GM13976 (cell line): ENCODE data around the gene PLXNA3.
A peak's percentile ranks its signal among the peaks of the same experiment; 100 is the strongest.

Source experiments
- DNase-seq: peaks from one replicate; pipeline ENCODE4 v3.0.0; 2012; ENCODE audit warnings: low spot score
- CTCF ChIP-seq: IDR thresholded peaks from 2 replicates; pipeline ENCODE4 v1.5.1; 2012; ENCODE audit warnings: borderline replicate concordance, mild to moderate bottlenecking; ENCODE audit not compliant: insufficient read depth; ENCODE audit errors: extremely low read depth, missing control alignments, control extremely low read depth
- in situ Hi-C: fragments of 300-500 bp; cut with MboI; formaldehyde crosslinking; loops from one replicate; pipeline ENCODE4 v1.12.0; 2022; ENCODE audit warnings: low sequenced_read_pairs, mixed read lengths, inconsistent platforms; ENCODE audit not compliant: unreplicated experiment

PLXNA3 gene

DNA sequence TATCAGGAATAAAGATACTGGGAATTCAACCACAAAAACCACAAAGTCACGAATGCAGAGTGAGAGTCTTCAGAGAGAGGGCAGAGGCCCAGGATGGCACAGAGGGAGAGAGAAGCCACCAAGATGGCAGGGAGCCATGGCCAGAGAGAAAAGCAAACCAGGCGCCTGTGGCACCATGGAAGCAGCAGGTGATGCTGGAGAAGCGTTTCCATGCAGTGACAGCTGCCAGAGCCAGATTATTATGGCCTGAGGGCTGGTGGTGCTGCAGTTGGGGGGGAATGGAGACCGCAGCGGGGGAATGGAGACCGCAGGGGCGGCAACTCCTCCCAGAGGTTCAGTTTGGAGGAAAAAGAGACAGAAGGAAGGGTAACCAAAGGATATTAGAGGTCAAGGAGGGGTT is 40.9 kb upstream of the PLXNA3 start:
- in situ Hi-C loops: no loop called here
- no peak for TF ChIP-seq CTCF
- no peak for DNase-seq

DNA sequence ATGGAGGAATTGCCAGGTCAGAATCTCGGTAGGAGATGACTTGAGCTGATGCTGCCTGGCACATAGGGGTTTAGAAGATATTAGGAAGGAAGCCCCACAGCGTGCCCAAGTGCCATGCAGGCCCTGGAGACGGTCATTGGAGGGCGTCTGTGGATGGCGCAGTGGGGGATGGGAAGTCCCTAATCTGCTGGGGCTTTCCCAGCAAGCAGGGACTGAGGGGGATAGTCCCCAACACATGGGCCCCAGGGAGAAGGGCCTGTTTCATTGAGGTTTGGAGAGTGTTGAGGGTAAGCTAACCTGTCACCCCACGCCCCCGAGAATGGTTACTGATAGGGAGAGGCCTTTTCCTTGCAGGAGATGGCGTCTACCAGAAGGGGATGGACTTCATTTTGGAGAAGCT is 38.9 kb upstream of the PLXNA3 start:
- peak; percentile 49 for DNase-seq
- TF ChIP-seq CTCF: no peak
- in situ Hi-C loops: no loop called here

GRCh38 chrX:154419688-154420401 is 38.2 kb upstream of the PLXNA3 start:
- no peak for TF ChIP-seq CTCF
- in situ Hi-C loops: no loop called here
- DNase-seq: no peak

GRCh38 chrX:154420402-154420756 is 37.7 kb upstream of the PLXNA3 start:
- no peak for DNase-seq
- in situ Hi-C loops: no loop called here
- no peak for TF ChIP-seq CTCF

- TF ChIP-seq CTCF: no peak
- DNase-seq: no peak
- in situ Hi-C loops: no loop called here
These were observed 30.9 kb upstream of the PLXNA3 start for GRCh38 chrX:154426916-154427770.

DNA sequence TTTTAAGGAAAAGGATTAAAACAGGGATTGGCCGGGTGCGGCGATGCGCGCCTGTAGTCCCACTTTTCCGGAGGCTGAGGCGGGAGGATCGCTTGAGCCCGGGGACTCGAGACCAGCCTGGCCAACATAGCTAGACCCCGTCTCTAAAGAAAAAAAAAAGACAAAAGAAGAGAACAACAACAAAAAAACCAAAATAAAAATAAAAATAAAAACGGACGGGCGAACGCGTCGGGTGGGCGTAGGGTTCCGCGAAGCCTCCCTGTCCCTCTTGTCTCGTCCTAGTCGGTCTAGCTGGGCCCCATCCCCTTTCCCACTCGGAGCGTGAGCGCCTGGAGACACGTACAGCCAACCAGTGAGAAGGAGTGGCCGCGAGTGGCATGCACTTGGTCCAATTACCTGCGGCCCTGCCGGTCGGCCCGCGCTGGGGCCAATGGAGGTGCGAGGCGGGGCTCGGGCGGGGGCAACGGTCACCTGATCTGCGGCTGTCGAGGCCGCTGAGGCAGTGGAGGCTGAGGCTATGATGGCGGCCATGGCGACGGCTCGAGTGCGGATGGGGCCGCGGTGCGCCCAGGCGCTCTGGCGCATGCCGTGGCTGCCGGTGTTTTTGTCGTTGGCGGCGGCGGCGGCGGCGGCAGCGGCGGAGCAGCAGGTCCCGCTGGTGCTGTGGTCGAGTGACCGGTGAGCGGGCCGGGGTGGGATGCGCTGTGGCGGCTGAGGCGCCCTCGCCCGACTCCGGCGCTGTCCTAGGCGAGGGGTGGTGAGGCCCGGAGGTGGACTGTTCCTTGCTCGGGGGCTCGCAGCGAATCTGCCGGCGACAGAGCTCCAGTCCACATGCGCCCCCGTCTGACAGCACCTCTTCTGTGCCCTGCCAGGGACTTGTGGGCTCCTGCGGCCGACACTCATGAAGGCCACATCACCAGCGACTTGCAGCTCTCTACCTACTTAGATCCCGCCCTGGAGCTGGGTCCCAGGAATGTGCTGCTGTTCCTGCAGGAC is 29.6 kb upstream of the PLXNA3 start, which contains the start of gene ATP6AP1:
ATP6AP1 (plus strand) TSS at position 502 of the 996 bp plus-strand sequence; CDS start at position 518, 16 bp downstream.
- in situ Hi-C loops: no loop called here
- TF ChIP-seq CTCF: no peak
- peak; percentile 90 for DNase-seq
